GM19238 (cell line): ENCODE measurements around the gene GPR17.
A peak's percentile ranks its signal among the peaks of the same experiment; 100 is the strongest.

Experiments
- DNase-seq: peaks from one replicate; pipeline ENCODE4 v3.0.0; 2011; ENCODE audit warnings: low spot score; ENCODE audit not compliant: insufficient read length

GPR17 gene

DNA sequence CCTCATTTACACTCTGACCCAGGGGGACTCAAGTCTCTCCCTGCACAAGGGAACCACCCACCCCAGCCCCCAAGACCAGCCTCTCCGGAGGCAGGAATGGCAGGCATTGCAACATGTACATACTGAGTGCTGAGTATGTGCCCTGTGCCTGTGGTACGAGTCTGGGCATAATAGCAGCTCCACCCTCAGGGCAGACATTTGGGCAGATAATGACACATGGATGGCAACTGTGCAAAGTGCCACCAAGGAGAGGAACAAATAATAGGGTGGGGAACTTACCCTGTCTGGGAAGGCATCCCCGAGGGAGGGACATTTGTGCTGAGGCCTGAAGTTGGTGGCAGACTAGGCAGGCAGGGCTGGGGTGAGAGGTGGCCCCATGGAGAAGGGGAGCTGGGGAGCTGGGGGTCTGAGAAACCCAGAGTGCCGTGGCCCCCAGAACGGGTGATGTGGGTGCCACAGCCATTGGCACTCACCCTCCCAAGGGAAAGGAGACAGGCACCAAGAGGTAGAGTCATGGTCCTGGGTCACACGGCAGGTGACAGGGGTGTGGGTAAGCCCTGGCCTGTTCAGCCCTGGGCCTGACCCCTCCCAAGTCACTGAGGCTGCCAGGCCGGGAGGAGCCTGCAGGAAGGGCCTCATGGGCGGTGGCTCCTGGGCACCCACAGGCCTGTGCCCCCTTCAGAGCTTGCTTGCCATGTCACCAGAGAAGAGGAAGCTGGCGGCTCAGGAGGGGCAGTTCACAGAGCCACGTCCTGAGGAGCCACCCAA is 15.7 kb upstream of the GPR17 start:
- DNase-seq, result no peak

- no peak for DNase-seq
These were observed 15.0 kb upstream of the GPR17 start for GRCh38 chr2:127630864-127631540.

DNA sequence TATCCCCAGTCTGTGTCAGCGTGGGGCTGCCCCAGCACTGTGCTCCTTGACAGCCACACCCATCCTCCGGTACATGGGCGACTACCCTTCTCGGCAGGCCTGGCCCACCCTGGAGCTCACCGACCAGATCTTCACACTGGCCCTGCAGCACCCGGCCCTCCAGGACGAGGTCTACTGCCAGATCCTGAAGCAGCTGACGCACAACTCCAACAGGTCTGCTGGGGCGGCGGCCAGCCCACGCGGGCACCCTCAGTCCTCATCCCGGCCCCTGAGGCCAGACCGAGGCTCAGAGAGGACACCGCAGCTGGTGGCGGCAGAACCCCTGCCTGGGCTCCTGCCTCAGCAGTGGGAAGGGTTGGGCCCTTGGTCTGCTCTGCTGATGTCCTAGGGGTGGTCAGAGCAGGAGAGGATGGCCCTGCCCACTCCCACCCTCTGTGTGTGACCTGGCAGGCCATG is 14.4 kb upstream of the GPR17 start:
- no peak for DNase-seq

GRCh38 chr2:127631997-127632581 is 13.9 kb upstream of the GPR17 start:
- DNase-seq, result no peak

GRCh38 chr2:127632592-127633489 is 13.1 kb upstream of the GPR17 start:
- DNase-seq, result peak; percentile 53

- DNase-seq, result no peak
These were observed 12.3 kb upstream of the GPR17 start for GRCh38 chr2:127633556-127634065.

- no peak for DNase-seq
These were observed 11.8 kb upstream of the GPR17 start for GRCh38 chr2:127634066-127634617.

DNA sequence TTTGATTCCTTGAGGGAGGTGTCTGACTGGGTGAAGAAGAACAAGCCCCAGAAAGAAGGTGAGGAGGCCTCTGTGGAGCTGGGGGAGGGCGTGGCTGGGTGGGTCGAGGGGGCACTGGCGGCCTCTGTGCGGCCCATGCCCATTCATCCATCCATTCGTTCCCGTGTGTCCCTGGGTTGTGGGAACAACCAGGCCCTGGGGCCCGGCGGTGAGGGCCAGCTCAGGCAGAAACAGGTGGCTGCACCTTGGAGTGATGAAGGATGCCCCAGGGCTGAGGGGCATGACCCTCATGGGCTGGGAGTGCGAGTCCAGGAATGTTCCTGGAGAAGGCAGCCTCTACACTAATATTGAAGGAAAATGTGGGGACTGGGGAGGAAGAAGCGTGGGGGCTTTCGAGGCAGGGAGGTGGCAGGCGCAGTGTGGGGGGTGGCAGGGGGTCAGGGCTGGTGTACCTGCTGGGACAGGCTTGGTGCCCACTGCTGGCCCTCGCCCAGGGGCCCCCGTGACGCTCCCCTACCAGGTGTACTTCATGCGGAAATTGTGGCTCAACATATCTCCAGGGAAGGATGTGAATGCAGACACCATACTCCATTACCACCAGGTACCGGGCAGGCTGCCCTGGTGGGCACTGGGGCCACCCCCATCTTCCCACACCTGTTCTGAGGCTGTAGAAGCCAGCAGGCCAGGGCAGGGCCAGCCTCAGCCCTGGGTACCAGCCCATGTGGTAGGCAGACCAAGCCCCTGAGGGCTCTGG is 11.2 kb upstream of the GPR17 start:
- DNase-seq, result no peak

GRCh38 chr2:127635380-127636237 is 10.3 kb upstream of the GPR17 start:
- no peak for DNase-seq

- no peak for DNase-seq
These were observed 9.4 kb upstream of the GPR17 start for GRCh38 chr2:127636248-127637235.

- DNase-seq, result no peak
These were observed 8.7 kb upstream of the GPR17 start for GRCh38 chr2:127637236-127637630.

GRCh38 chr2:127637725-127638252 is 8.2 kb upstream of the GPR17 start:
- DNase-seq, result no peak

DNA sequence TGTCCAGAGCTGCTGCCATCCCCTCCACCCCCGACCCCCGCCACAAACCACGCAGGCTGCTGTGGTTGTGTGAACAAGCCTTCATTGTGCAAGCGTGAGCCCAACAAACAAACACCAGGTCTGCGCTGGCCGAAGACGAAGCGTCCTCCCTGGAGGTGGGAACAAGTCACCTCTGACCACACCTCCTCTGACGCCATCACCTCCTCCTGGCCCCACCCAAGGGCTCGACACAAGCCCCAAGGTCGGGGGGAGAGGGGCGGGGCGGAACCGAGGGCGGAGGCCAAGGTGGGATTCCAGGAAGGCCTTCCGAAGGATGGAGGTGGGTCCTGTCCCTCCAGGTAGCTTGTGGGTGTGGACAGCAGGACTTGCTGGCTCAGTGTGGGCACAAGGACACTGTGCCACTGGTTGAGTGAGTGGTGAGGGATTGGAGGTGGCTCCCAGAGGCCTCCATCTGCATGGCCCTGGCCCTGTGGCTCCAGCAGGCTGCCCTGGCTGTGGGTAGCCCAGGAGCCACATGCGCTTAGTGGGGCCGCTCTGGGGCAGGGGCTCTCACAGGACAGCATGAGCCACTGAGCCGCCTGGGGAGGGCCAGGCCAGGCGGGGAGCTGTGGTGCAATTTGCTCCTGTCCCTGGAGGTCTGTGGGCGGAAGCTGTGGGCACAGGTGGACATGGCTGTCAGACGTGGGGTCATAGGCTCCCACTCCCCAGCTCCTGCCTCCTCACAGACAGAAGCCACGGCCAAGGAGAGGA is 7.4 kb upstream of the GPR17 start:
- no peak for DNase-seq

GRCh38 chr2:127639111-127639474 is 6.9 kb upstream of the GPR17 start:
- no peak for DNase-seq

- DNase-seq, result peak; percentile 71
These were observed 5.6 kb upstream of the GPR17 start for GRCh38 chr2:127640082-127641072.

DNA sequence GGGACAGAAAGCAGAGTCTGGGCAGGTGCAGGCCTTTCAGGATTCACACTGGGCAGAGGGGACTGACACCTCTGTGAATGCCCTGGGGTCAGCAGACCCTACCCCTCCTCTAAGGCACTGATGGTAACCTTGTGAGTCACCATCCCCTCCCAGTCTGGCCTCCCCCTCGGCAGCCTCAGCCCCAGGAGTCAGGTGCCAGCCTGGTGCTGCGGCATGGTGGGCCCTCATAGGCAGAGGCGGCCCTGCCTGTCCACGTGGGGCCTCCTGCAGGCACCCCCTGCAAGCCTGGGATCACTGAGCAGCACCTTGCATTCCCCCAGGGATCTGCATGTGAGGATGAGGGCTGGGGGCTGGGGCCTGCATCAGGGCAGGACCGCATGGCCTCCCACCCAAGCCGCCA is 4.8 kb upstream of the GPR17 start:
- no peak for DNase-seq
